ENCODE data around the gene INSIG1.
A peak's percentile ranks its signal among the peaks of the same experiment; 100 is the strongest.

The INSIG1 gene

GRCh38 chr7:155327590-155328320, 30.1 kb downstream of the INSIG1 start:
- DNase-seq (ENCODE audit: low spot score) = no peak

GRCh38 chr7:155329225-155329624, 31.5 kb downstream of the INSIG1 start:
- DNase-seq (ENCODE audit: low spot score) = no peak

- no peak for DNase-seq (ENCODE audit: low spot score)
Observed at GRCh38 chr7:155331396-155331795, 33.7 kb downstream of the INSIG1 start.

GRCh38 chr7:155333346-155334234, 35.9 kb downstream of the INSIG1 start:
- DNase-seq (ENCODE audit: low spot score) = no peak

- no peak for DNase-seq (ENCODE audit: low spot score)
Observed at GRCh38 chr7:155336812-155337602, 39.3 kb downstream of the INSIG1 start.

GRCh38 chr7:155337946-155338631, 40.4 kb downstream of the INSIG1 start:
- no peak for DNase-seq (ENCODE audit: low spot score)

GRCh38 chr7:155338632-155339320, 41.1 kb downstream of the INSIG1 start:
- no peak for DNase-seq (ENCODE audit: low spot score)

- DNase-seq (ENCODE audit: low spot score) = no peak
Observed at GRCh38 chr7:155339474-155339873, 41.8 kb downstream of the INSIG1 start.

GRCh38 chr7:155340071-155340531, 42.4 kb downstream of the INSIG1 start:
- no peak for DNase-seq (ENCODE audit: low spot score)

GRCh38 chr7:155340721-155341120, 43.0 kb downstream of the INSIG1 start:
- DNase-seq (ENCODE audit: low spot score) = no peak

GRCh38 chr7:155341463-155341983, 43.8 kb downstream of the INSIG1 start:
- no peak for DNase-seq (ENCODE audit: low spot score)

GRCh38 chr7:155342313-155342712, 44.6 kb downstream of the INSIG1 start:
- no peak for DNase-seq (ENCODE audit: low spot score)

GRCh38 chr7:155343150-155343549, 45.5 kb downstream of the INSIG1 start:
- DNase-seq (ENCODE audit: low spot score) = no peak

GRCh38 chr7:155343661-155344121, 46.0 kb downstream of the INSIG1 start:
- no peak for DNase-seq (ENCODE audit: low spot score)

- no peak for DNase-seq (ENCODE audit: low spot score)
Observed at GRCh38 chr7:155344270-155344617, 46.6 kb downstream of the INSIG1 start.

GRCh38 chr7:155344618-155345433, 47.1 kb downstream of the INSIG1 start:
- DNase-seq (ENCODE audit: low spot score) = peak; percentile 68

- DNase-seq (ENCODE audit: low spot score) = no peak
Observed at GRCh38 chr7:155345490-155345889, 47.8 kb downstream of the INSIG1 start.

GRCh38 chr7:155346285-155346684, 48.6 kb downstream of the INSIG1 start:
- DNase-seq (ENCODE audit: low spot score) = no peak

- no peak for DNase-seq (ENCODE audit: low spot score)
Observed at GRCh38 chr7:155348806-155349205, 51.1 kb downstream of the INSIG1 start.

All from putamen (tissue), 1 donor.